HepG2 (cell line): Measurements from ENCODE around the gene BOLA3. TPM values are rescaled to one million over a fixed set of nuclear protein-coding genes. Genes with fewer than 3 reads are reported as not detected.
A peak's percentile ranks its signal among the peaks of the same experiment; 100 is the strongest.

Experiments used
- CENPT ChIP-seq: sonication (generic); formaldehyde crosslinking; IDR thresholded peaks from 2 replicates; pipeline ENCODE4 v1.8.0; 2022; ENCODE audit warnings: low read depth, mild to moderate bottlenecking, moderate library complexity, missing genetic modification reagents
- DDIT3 ChIP-seq: sonication (generic); formaldehyde crosslinking; IDR thresholded peaks from 2 replicates; pipeline ENCODE4 v1.4.0; 2020; ENCODE audit warnings: mild to moderate bottlenecking, missing genetic modification reagents
- DZIP1 ChIP-seq: sonication (generic); formaldehyde crosslinking; IDR thresholded peaks from 2 replicates; pipeline ENCODE4 v1.5.0; 2020; ENCODE audit warnings: mild to moderate bottlenecking, missing genetic modification reagents
- FOXO4 ChIP-seq: sonication (generic); formaldehyde crosslinking; conservative IDR thresholded peaks from 2 replicates; pipeline ENCODE4 v1.8.1; 2023; ENCODE audit warnings: missing genetic modification reagents
- GLI4 ChIP-seq: sonication (generic); formaldehyde crosslinking; IDR thresholded peaks from 2 replicates; pipeline ENCODE4 v1.5.1; 2020; ENCODE audit warnings: missing genetic modification reagents, mild to moderate bottlenecking, moderate library complexity, borderline replicate concordance
- MAFF ChIP-seq: IDR thresholded peaks from 2 replicates; pipeline ENCODE4 v1.6.1; 2011; ENCODE audit warnings: low read depth, low read length, improper control_type of control experiment
- RXRA ChIP-seq: sonication (generic); formaldehyde crosslinking; IDR thresholded peaks from 2 replicates; pipeline ENCODE4 v1.5.1; 2020; ENCODE audit warnings: missing genetic modification reagents
- SOX13 ChIP-seq, 3 experiments: fragments of 450-650 bp in 1 of 3; sonication (generic) in 1 of 3; formaldehyde crosslinking in 1 of 3; IDR thresholded peaks in 2 of 3; conservative IDR thresholded peaks in 1 of 3; 2 replicates each; pipeline versions ENCODE4 v1.5.0 to v1.6.1; 2016 to 2020; ENCODE audit warnings: antibody characterized with exemption in 1 of 3, mild to moderate bottlenecking in 1 of 3, missing compliant biosample characterization in 1 of 3, missing genetic modification reagents in 1 of 3, moderate library complexity in 1 of 3
- ZC3H4 ChIP-seq: sonication (generic); formaldehyde crosslinking; IDR thresholded peaks from 2 replicates; pipeline ENCODE4 v1.4.0; 2020; ENCODE audit warnings: missing genetic modification reagents, borderline replicate concordance
- ZEB1 ChIP-seq: IDR thresholded peaks from 2 replicates; pipeline ENCODE4 v1.6.1; 2012; ENCODE audit warnings: mild to moderate bottlenecking, low read depth, inconsistent platforms; ENCODE audit not compliant: insufficient replicate concordance
- ZMAT3 ChIP-seq: sonication (generic); formaldehyde crosslinking; conservative IDR thresholded peaks from 2 replicates; pipeline ENCODE4 v1.7.0; 2021; ENCODE audit warnings: missing genetic modification reagents
- ZNF121 ChIP-seq: sonication (generic); formaldehyde crosslinking; IDR thresholded peaks from 2 replicates; pipeline ENCODE4 v1.5.0; 2020; ENCODE audit warnings: mild to moderate bottlenecking, missing genetic modification reagents
- ZNF468 ChIP-seq: sonication (generic); formaldehyde crosslinking; IDR thresholded peaks from 2 replicates; pipeline ENCODE4 v1.8.0; 2022; ENCODE audit warnings: mild to moderate bottlenecking, moderate library complexity, missing genetic modification reagents
- ZNF556 ChIP-seq: sonication (generic); formaldehyde crosslinking; IDR thresholded peaks from 2 replicates; pipeline ENCODE4 v1.4.0; 2020; ENCODE audit warnings: mild to moderate bottlenecking, missing genetic modification reagents, borderline replicate concordance
- ZNF614 ChIP-seq: IDR thresholded peaks from 2 replicates; pipeline ENCODE4 v1.6.1; 2018; ENCODE audit warnings: missing biosample characterization, missing genetic modification reagents, inconsistent platforms, borderline replicate concordance
- ZNF639 ChIP-seq: conservative IDR thresholded peaks from 2 replicates; pipeline ENCODE4 v1.6.1; 2018; ENCODE audit warnings: missing genetic modification reagents
- ZNF772 ChIP-seq: sonication (generic); formaldehyde crosslinking; IDR thresholded peaks from 2 replicates; pipeline ENCODE4 v1.5.0; 2020; ENCODE audit warnings: mild to moderate bottlenecking, missing genetic modification reagents
- ZNF777 ChIP-seq: sonication (generic); formaldehyde crosslinking; IDR thresholded peaks from 2 replicates; pipeline ENCODE4 v1.4.0; 2020; ENCODE audit warnings: missing genetic modification reagents
- polyA plus RNA-seq, 8 experiments: library from polyadenylated mRNA; depleted of rRNA in 3 of 8; stranded (reverse) in 7 of 8; unstranded in 1 of 8; fragments of >200 nt; fragmentation: Illumina TruSeq in 4 of 8; extraction: Trizol in 4 of 8; gene quantifications; 2 replicates each; pipeline versions ENCODE4 v1.2.1 to v1.2.3, GENCODE V29; 2011 to 2016; ENCODE audit warnings: low read depth in 4 of 8, missing spikeins in 1 of 8, mixed read lengths in 1 of 8; ENCODE audit not compliant: insufficient read depth in 1 of 8
- total RNA-seq, 5 experiments: library from RNA; depleted of rRNA; stranded (reverse); fragments of >200 nt; fragmentation: Illumina TruSeq; extraction: Trizol; gene quantifications; 2 replicates each; pipeline ENCODE4 v1.2.3, GENCODE V29; 2016; ENCODE audit warnings: low read depth in 1 of 5
- TF ChIP-seq, protein P1 (sequence below): sonication (generic); formaldehyde crosslinking; IDR thresholded peaks from 2 replicates; pipeline ENCODE4 v1.4.0; 2020; ENCODE audit warnings: missing genetic modification reagents, borderline replicate concordance

BOLA3 gene
- total and polyA plus RNA-seq, 2 of the 13 experiments (the other 11 are each of a cell fraction or from before 2014, with no cell fraction given): 89.7 to 170 TPM

DNA sequence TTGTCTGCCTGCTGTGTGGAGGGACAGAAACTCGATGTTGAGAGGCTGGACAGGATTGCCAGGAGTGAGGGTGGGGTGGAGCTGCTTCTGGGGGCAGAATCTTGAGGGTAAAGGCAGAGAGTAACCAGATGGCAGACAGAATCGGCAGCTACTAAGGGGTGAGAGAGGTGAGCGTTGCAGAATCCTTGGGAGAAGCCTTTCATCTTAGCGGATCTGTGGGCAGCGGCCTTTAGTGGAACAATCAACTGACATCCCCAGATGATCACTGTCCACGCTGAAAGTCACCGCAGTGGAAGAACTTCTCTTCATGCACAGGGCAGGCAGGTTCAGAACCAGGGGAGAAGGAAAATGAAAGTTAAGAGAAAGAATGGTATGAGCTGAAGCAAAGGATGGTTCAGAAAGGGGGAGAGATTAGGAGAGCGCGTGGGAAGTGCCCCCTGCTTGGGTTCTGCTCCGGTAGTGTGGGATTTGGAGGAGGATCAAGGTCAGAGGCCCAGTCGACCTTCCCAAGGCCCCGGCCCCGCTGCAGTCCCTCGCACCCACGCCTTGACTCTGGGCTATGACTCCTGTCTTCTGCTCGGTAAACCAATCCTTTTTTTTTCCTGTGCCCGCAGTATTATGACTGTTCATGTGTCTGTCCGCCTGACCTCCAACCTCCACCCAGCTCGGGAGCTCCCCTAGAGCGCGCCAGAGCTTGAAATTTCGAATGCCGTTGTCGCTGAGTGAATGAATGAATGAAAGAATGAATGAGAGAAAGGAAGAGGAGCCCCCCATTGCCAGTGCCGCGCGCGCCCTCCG, 584 bp downstream of the BOLA3 start (continued):
- no peak for TF ChIP-seq ZNF639
- 0 out of 2 replicates have a peak, but pooled peaks have one; percentile 13 for TF ChIP-seq ZMAT3
- TF ChIP-seq MAFF: no peak
- TF ChIP-seq ZNF468 (CRISPR knock-in tag): no peak
- TF ChIP-seq RXRA (CRISPR knock-in tag): no peak
- no peak for TF ChIP-seq DZIP1 (CRISPR knock-in tag)
- TF ChIP-seq, protein P1, sequence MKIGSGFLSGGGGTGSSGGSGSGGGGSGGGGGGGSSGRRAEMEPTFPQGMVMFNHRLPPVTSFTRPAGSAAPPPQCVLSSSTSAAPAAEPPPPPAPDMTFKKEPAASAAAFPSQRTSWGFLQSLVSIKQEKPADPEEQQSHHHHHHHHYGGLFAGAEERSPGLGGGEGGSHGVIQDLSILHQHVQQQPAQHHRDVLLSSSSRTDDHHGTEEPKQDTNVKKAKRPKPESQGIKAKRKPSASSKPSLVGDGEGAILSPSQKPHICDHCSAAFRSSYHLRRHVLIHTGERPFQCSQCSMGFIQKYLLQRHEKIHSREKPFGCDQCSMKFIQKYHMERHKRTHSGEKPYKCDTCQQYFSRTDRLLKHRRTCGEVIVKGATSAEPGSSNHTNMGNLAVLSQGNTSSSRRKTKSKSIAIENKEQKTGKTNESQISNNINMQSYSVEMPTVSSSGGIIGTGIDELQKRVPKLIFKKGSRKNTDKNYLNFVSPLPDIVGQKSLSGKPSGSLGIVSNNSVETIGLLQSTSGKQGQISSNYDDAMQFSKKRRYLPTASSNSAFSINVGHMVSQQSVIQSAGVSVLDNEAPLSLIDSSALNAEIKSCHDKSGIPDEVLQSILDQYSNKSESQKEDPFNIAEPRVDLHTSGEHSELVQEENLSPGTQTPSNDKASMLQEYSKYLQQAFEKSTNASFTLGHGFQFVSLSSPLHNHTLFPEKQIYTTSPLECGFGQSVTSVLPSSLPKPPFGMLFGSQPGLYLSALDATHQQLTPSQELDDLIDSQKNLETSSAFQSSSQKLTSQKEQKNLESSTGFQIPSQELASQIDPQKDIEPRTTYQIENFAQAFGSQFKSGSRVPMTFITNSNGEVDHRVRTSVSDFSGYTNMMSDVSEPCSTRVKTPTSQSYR (CRISPR knock-in tag): no peak
- no peak for TF ChIP-seq ZEB1
- no peak for TF ChIP-seq ZNF614 (CRISPR knock-in tag)
- TF ChIP-seq ZNF777: no peak
- no peak for TF ChIP-seq SOX13 (IDR thresholded peaks at IDR 0.05)
- TF ChIP-seq SOX13 (CRISPR knock-in tag; conservative IDR thresholded peaks at IDR 0.05 in 1 of 2, IDR thresholded peaks at IDR 0.05 in 1 of 2): no peak
- TF ChIP-seq ZNF556 (CRISPR knock-in tag): 0 out of 2 replicates have a peak, but pooled peaks have one; percentile 10
- TF ChIP-seq CENPT (CRISPR knock-in tag): no peak
- no peak for TF ChIP-seq DDIT3 (CRISPR knock-in tag)
- TF ChIP-seq FOXO4 (CRISPR knock-in tag): 0 out of 2 replicates have a peak, but pooled peaks have one; percentile 89
- 0 out of 2 replicates have a peak, but pooled peaks have one; percentile 21 for TF ChIP-seq ZC3H4 (CRISPR knock-in tag)
- no peak for TF ChIP-seq GLI4 (CRISPR knock-in tag)
- 0 out of 2 replicates have a peak, but pooled peaks have one; percentile 18 for TF ChIP-seq ZNF772 (CRISPR knock-in tag)
- TF ChIP-seq ZNF121 (CRISPR knock-in tag): no peak
